Cardiac muscle cell (in vitro differentiated cells and primary cell): ENCODE measurements around the gene TAC3. TPM values are rescaled to one million over a fixed set of nuclear protein-coding genes. Genes with fewer than 3 reads are reported as not detected.

Experiments
- DNase-seq, 2 donors: peaks; one replicate each; pipeline versions ENCODE4 v3.0.0 to v3.0.0-alpha.2; 2010 to 2017; ENCODE audit warnings: low read depth in 1 of 2, low spot score in 1 of 2
- H3K27ac ChIP-seq: fragments of 200-600 bp; sonication (generic); 2 replicates; pipeline ENCODE4 v1.5.1; 2016
- H3K27me3 ChIP-seq: fragments of 200-600 bp; sonication (generic); 2 replicates; pipeline ENCODE4 v1.6.0; 2016; ENCODE audit warnings: control low read depth
- H3K36me3 ChIP-seq: fragments of 200-600 bp; sonication (generic); 2 replicates; pipeline ENCODE4 v1.5.1; 2016; ENCODE audit warnings: control low read depth
- H3K4me1 ChIP-seq: fragments of 200-600 bp; sonication (generic); 2 replicates; pipeline ENCODE4 v1.8.1; 2017; ENCODE audit warnings: low read depth, mild to moderate bottlenecking, mixed run types
- H3K4me3 ChIP-seq: fragments of 200-600 bp; sonication (generic); 2 replicates; pipeline ENCODE4 v1.5.1; 2016; ENCODE audit warnings: mild to moderate bottlenecking
- H3K9me3 ChIP-seq: fragments of 200-600 bp; sonication (generic); 2 replicates; pipeline ENCODE4 v1.5.1; 2017; ENCODE audit warnings: low read depth, mild to moderate bottlenecking, control low read depth
- CTCF ChIP-seq: IDR thresholded peaks from 2 replicates; pipeline ENCODE4 v1.5.1; 2012; ENCODE audit warnings: low read depth, mild to moderate bottlenecking, low read length
- polyA plus RNA-seq: library from polyadenylated mRNA; unstranded; fragments of >200 nt; fragmentation: Nextera tagmentation; extraction: Ambion mirVana; gene quantifications from 2 replicates; pipeline ENCODE4 v1.2.1, GENCODE V29; 2016
- total RNA-seq: library from RNA; depleted of rRNA; stranded (reverse); fragments of >200 nt; gene quantifications from 2 replicates; pipeline ENCODE4 v1.2.3, GENCODE V29; 2016

The TAC3 gene
- total and polyA plus RNA-seq, 2 experiments from 2014 or later = 3.5 to 5.7 TPM

GRCh38 chr12:57046947-57047890 is 30.9 kb upstream of the TAC3 start:
- no peaks in the 10 kb centered on the region for H3K4me1 ChIP-seq
- H3K27ac ChIP-seq = no peak overlapping the region
- no peak for TF ChIP-seq CTCF
- no peaks in the 10 kb centered on the region for H3K36me3 ChIP-seq
- no peaks in the 10 kb centered on the region for H3K9me3 ChIP-seq
- DNase-seq = no peak
- H3K27me3 ChIP-seq = peaks cover 2% of the 10 kb centered on the region
- H3K4me3 ChIP-seq = no peak overlapping the region

- no peak for DNase-seq
- H3K4me3 ChIP-seq = no peak overlapping the region
- no peaks in the 10 kb centered on the region for H3K36me3 ChIP-seq
- no peaks in the 10 kb centered on the region for H3K9me3 ChIP-seq
- no peak for TF ChIP-seq CTCF
- H3K27me3 ChIP-seq = peaks cover 2% of the 10 kb centered on the region
- no peaks in the 10 kb centered on the region for H3K4me1 ChIP-seq
- H3K27ac ChIP-seq = no peak overlapping the region
These were observed 29.9 kb upstream of the TAC3 start for GRCh38 chr12:57046086-57046791.

- Histone ChIP-seq H3K36me3 (no peaks in the 10 kb centered on the region), H3K27ac (no peak overlapping the region), H3K4me1 (no peaks in the 10 kb centered on the region), H3K27me3 (peaks cover 2% of the 10 kb centered on the region), H3K4me3 (no peak overlapping the region), H3K9me3 (no peaks in the 10 kb centered on the region)
- no peak for TF ChIP-seq CTCF
- DNase-seq = no peak
These were observed 28.6 kb upstream of the TAC3 start for GRCh38 chr12:57044889-57045288.

GRCh38 chr12:57044468-57044867 is 28.1 kb upstream of the TAC3 start:
- no peaks in the 10 kb centered on the region for H3K9me3 ChIP-seq
- no peaks in the 10 kb centered on the region for H3K36me3 ChIP-seq
- H3K4me3 ChIP-seq = no peak overlapping the region
- DNase-seq = no peak
- H3K27ac ChIP-seq = no peak overlapping the region
- peaks cover 2% of the 10 kb centered on the region for H3K27me3 ChIP-seq
- TF ChIP-seq CTCF = no peak
- no peaks in the 10 kb centered on the region for H3K4me1 ChIP-seq

- Histone ChIP-seq H3K9me3 (no peaks in the 10 kb centered on the region), H3K27me3 (peaks cover 2% of the 10 kb centered on the region), H3K4me3 (no peak overlapping the region), H3K4me1 (no peaks in the 10 kb centered on the region), H3K27ac (no peak overlapping the region), H3K36me3 (no peaks in the 10 kb centered on the region)
- no peak for DNase-seq
- TF ChIP-seq CTCF = no peak
These were observed 26.4 kb upstream of the TAC3 start for GRCh38 chr12:57042695-57043094.
